GM19467 (cell line): ENCODE measurements around the gene SPINT2.
"Not testable (repeated sequence)": the region's sequence is repeated elsewhere in the genome, so short reads cannot be mapped to it uniquely, and the experiment has no call there.

Experiments used
- ATAC-seq: cut with Tn5 transposase; IDR thresholded peaks from one replicate; pipeline ENCODE4 v1.9.1; 2021; ENCODE audit warnings: mild to moderate bottlenecking, moderate library complexity; ENCODE audit not compliant: unreplicated experiment

Gene SPINT2

GRCh38 chr19:38264486-38265212, at the start of gene SPINT2:
SPINT2 (plus strand) TSS chr19:38264573; CDS start chr19:38264893, 320 bp downstream.
- no peak for ATAC-seq

GRCh38 chr19:38216785-38217641, 47.4 kb upstream of the SPINT2 start:
- no peak for ATAC-seq

GRCh38 chr19:38218204-38218603, 46.2 kb upstream of the SPINT2 start:
- no peak for ATAC-seq

GRCh38 chr19:38219221-38219620, 45.2 kb upstream of the SPINT2 start:
- ATAC-seq = no peak

GRCh38 chr19:38221421-38221820, 43.0 kb upstream of the SPINT2 start:
- ATAC-seq = no peak

GRCh38 chr19:38221919-38222830, 42.2 kb upstream of the SPINT2 start:
- ATAC-seq = no peak

- no peak for ATAC-seq
These were observed 41.3 kb upstream of the SPINT2 start for GRCh38 chr19:38223119-38223523.

GRCh38 chr19:38223617-38224013, 40.8 kb upstream of the SPINT2 start:
- ATAC-seq = no peak

GRCh38 chr19:38224014-38224862, 40.1 kb upstream of the SPINT2 start, which contains the start of gene DPF1:
DPF1 (minus strand) TSS chr19:38224222; CDS start chr19:38224142, 80 bp downstream.
- ATAC-seq = peak; percentile 63

- not testable (repeated sequence) for ATAC-seq
These were observed 39.5 kb upstream of the SPINT2 start for GRCh38 chr19:38224863-38225218.

- ATAC-seq = no peak
These were observed 36.9 kb upstream of the SPINT2 start for GRCh38 chr19:38227287-38228004.

- ATAC-seq = no peak
These were observed 36.4 kb upstream of the SPINT2 start for GRCh38 chr19:38228005-38228377.

- ATAC-seq = no peak
These were observed 35.6 kb upstream of the SPINT2 start for GRCh38 chr19:38228491-38229439.

- ATAC-seq = peak; percentile 89
These were observed 34.7 kb upstream of the SPINT2 start for GRCh38 chr19:38229585-38230073.

GRCh38 chr19:38230506-38231133, 33.8 kb upstream of the SPINT2 start:
- ATAC-seq = not testable (repeated sequence)

GRCh38 chr19:38231918-38232317, 32.5 kb upstream of the SPINT2 start:
- no peak for ATAC-seq

GRCh38 chr19:38233740-38234251, 30.6 kb upstream of the SPINT2 start:
- no peak for ATAC-seq
